AG08396 (cell line): Measurements from ENCODE around the gene FPR2.
"Not testable (repeated sequence)": the region's sequence is repeated elsewhere in the genome, so short reads cannot be mapped to it uniquely, and the experiment has no call there.

Experiments used
- DNase-seq: peaks from one replicate; pipeline ENCODE4 v3.0.0; 2012; ENCODE audit warnings: low spot score, mixed read lengths

FPR2 gene

GRCh38 chr19:51784109-51784785 lies 23.3 kb downstream of the FPR2 start:
- no peak for DNase-seq

GRCh38 chr19:51784922-51785690 lies 24.1 kb downstream of the FPR2 start:
- no peak for DNase-seq

GRCh38 chr19:51786646-51787494 lies 25.9 kb downstream of the FPR2 start:
- no peak for DNase-seq

- DNase-seq = no peak
Observed at GRCh38 chr19:51788029-51788428, 27.0 kb downstream of the FPR2 start.

- DNase-seq = no peak
Observed at GRCh38 chr19:51789061-51789795, 28.2 kb downstream of the FPR2 start.

GRCh38 chr19:51792932-51793331 lies 32.0 kb downstream of the FPR2 start:
- no peak for DNase-seq

GRCh38 chr19:51793994-51794393 lies 33.0 kb downstream of the FPR2 start:
- DNase-seq = no peak

- DNase-seq = no peak
Observed at GRCh38 chr19:51794885-51795490, 34.0 kb downstream of the FPR2 start, which contains the start of gene FPR3. Gene FPR3, plus strand, starts transcription at chr19:51795157. Its CDS starts 28,592 bp downstream, at chr19:51823749.

GRCh38 chr19:51796195-51796679 lies 35.3 kb downstream of the FPR2 start:
- DNase-seq = no peak

GRCh38 chr19:51797480-51797879 lies 36.5 kb downstream of the FPR2 start:
- no peak for DNase-seq

- DNase-seq = no peak
Observed at GRCh38 chr19:51798062-51798461, 37.1 kb downstream of the FPR2 start.

GRCh38 chr19:51799034-51799773 lies 38.2 kb downstream of the FPR2 start:
- peak; percentile 89 for DNase-seq

- no peak for DNase-seq
Observed at GRCh38 chr19:51799774-51800472, 38.9 kb downstream of the FPR2 start.

- no peak for DNase-seq
Observed at GRCh38 chr19:51800473-51801244, 39.7 kb downstream of the FPR2 start.

GRCh38 chr19:51802775-51803174 lies 41.8 kb downstream of the FPR2 start:
- DNase-seq = no peak

- DNase-seq = no peak
Observed at GRCh38 chr19:51803519-51803918, 42.5 kb downstream of the FPR2 start.

GRCh38 chr19:51803967-51804366 lies 43.0 kb downstream of the FPR2 start:
- no peak for DNase-seq

GRCh38 chr19:51804789-51805188 lies 43.8 kb downstream of the FPR2 start:
- DNase-seq = not testable (repeated sequence)

GRCh38 chr19:51805396-51805795 lies 44.4 kb downstream of the FPR2 start:
- DNase-seq = not testable (repeated sequence)
